Endothelial cell of umbilical vein (primary cell): Measurements from ENCODE around the gene BRSK1. TPM values are rescaled to one million over a fixed set of nuclear protein-coding genes. Genes with fewer than 3 reads are reported as not detected.

Source experiments
- BruUV-seq: library from RNA; stranded (reverse); fragments of 400-500 nt; replicated peaks from 2 replicates; lab custom pipeline; 2021; lab: Mats Ljungman, UMichigan
- CTCF ChIA-PET: fragments of 300-600, 350-600 bp; sonication (Branson Sonifier 250); formaldehyde crosslinking; loops from one replicate; lab custom pipeline; 2021; ENCODE audit warnings: antibody characterized with exemption, inconsistent platforms; lab: Charles Lee
- POLR2A ChIA-PET: fragments of 300-600, 350-600 bp; sonication (Branson Sonifier 250); formaldehyde crosslinking; loops from one replicate; lab custom pipeline; 2021; ENCODE audit warnings: antibody characterized with exemption, inconsistent platforms; lab: Charles Lee
- DNase-seq: peaks from one replicate; pipeline ENCODE4 v3.0.0-alpha.2; 2011; ENCODE audit warnings: low read depth, low spot score
- FAIRE-seq: peaks from 2 replicates; lab custom pipeline; 2011; peaks lifted over from hg19 to GRCh38; lab: Jason Lieb, UNC
- H2AFZ ChIP-seq: 2 replicates; pipeline ENCODE4 v1.6.0; 2012; ENCODE audit warnings: low read depth, low read length, control low read depth, inconsistent platforms
- H3K27ac ChIP-seq: 2 replicates; pipeline ENCODE4 v1.5.1; 2011; ENCODE audit warnings: low read depth, mild to moderate bottlenecking, control low read depth, low read length, moderate library complexity; ENCODE audit not compliant: insufficient read depth
- H3K27me3 ChIP-seq, 2 experiments: 2 replicates each; pipeline versions ENCODE4 v1.6.0 to v1.6.1; 2011; ENCODE audit warnings: low read length in 2 of 2, mixed read lengths in 1 of 2; ENCODE audit not compliant: control insufficient read depth in 2 of 2, insufficient read depth in 2 of 2
- H3K36me3 ChIP-seq, 2 experiments: 2 replicates in 1 of 2; 3 replicates in 1 of 2; pipeline ENCODE4 v1.5.1; 2011; ENCODE audit warnings: low read length in 2 of 2, mild to moderate bottlenecking in 1 of 2, moderate library complexity in 1 of 2; ENCODE audit not compliant: control insufficient read depth in 2 of 2, insufficient read depth in 2 of 2; ENCODE audit errors: extremely low read depth in 1 of 2
- H3K4me1 ChIP-seq: 3 replicates; pipeline ENCODE4 v1.5.1; 2011; ENCODE audit warnings: mild to moderate bottlenecking, low read length; ENCODE audit not compliant: control insufficient read depth, insufficient read depth; ENCODE audit errors: extremely low read depth
- H3K4me2 ChIP-seq: 2 replicates; pipeline ENCODE4 v1.6.1; 2011; ENCODE audit warnings: low read length, control low read depth, mixed read lengths; ENCODE audit not compliant: insufficient read depth
- H3K4me3 ChIP-seq, 3 experiments: fragments of 200-600 bp in 1 of 3; sonication (generic), shearing (Covaris generic) in 1 of 3; replicated peaks in 1 of 3; 2 replicates each; pipeline ENCODE4 v1.5.1; 2011 to 2016; ENCODE audit warnings: control low read depth in 3 of 3, low read length in 3 of 3, mild to moderate bottlenecking in 2 of 3, inconsistent platforms in 1 of 3, low read depth in 1 of 3, moderate library complexity in 1 of 3; ENCODE audit not compliant: insufficient read depth in 1 of 3
- H3K79me2 ChIP-seq: 2 replicates; pipeline ENCODE4 v1.6.0; 2012; ENCODE audit warnings: low read length, inconsistent platforms; ENCODE audit not compliant: control insufficient read depth, insufficient read depth
- H3K9ac ChIP-seq: replicated peaks from 2 replicates; pipeline ENCODE3; 2011; ENCODE audit warnings: low read length, control low read depth; ENCODE audit not compliant: insufficient read depth; ENCODE audit errors: extremely low read depth
- H3K9me1 ChIP-seq: replicated peaks from 3 replicates; pipeline ENCODE4 v1.6.0; 2011; ENCODE audit warnings: mild to moderate bottlenecking, low read length; ENCODE audit not compliant: control insufficient read depth, insufficient read depth; ENCODE audit errors: extremely low read depth
- H3K9me3 ChIP-seq: replicated peaks from 2 replicates; pipeline ENCODE4 v1.5.1; 2012; ENCODE audit warnings: low read length, inconsistent platforms; ENCODE audit not compliant: control insufficient read depth, insufficient read depth
- H4K20me1 ChIP-seq: replicated peaks from 2 replicates; pipeline ENCODE3; 2011; ENCODE audit warnings: mild to moderate bottlenecking, low read length; ENCODE audit not compliant: control insufficient read depth, insufficient read depth; ENCODE audit errors: extremely low read depth
- CTCF ChIP-seq, 2 donors: IDR thresholded peaks; 1 replicate in 1 of 2; 2 replicates in 1 of 2; pipeline ENCODE4 v1.5.1; 2011; ENCODE audit warnings: low read length in 2 of 2, mild to moderate bottlenecking in 2 of 2, moderate library complexity in 2 of 2, control low read depth in 1 of 2, inconsistent platforms in 1 of 2, low read depth in 1 of 2; ENCODE audit not compliant: insufficient read depth in 1 of 2; ENCODE audit errors: extremely low read depth in 1 of 2
- EZH2 ChIP-seq: IDR thresholded peaks from 2 replicates; pipeline ENCODE4 v1.6.1; 2012; ENCODE audit warnings: borderline replicate concordance, low read depth, mild to moderate bottlenecking, moderate library complexity, low read length, inconsistent platforms; ENCODE audit not compliant: severe bottlenecking
- FOS ChIP-seq: IDR thresholded peaks from 2 replicates; pipeline ENCODE4 v1.6.1; 2011; ENCODE audit warnings: mild to moderate bottlenecking, low read length, moderate library complexity, borderline replicate concordance; ENCODE audit not compliant: insufficient read depth
- GATA2 ChIP-seq: IDR thresholded peaks from 2 replicates; pipeline ENCODE4 v1.7.0; 2011; ENCODE audit warnings: low read depth, mild to moderate bottlenecking, moderate library complexity, mixed read lengths, low read length; ENCODE audit not compliant: insufficient read length, insufficient read depth
- JUN ChIP-seq: IDR thresholded peaks from 2 replicates; pipeline ENCODE4 v1.6.1; 2011; ENCODE audit warnings: borderline replicate concordance, low read depth; ENCODE audit not compliant: insufficient read length, insufficient read depth
- MAX ChIP-seq: IDR thresholded peaks from 2 replicates; pipeline ENCODE4 v1.6.1; 2011; ENCODE audit not compliant: insufficient read depth, insufficient read length
- MYC ChIP-seq: IDR thresholded peaks from one replicate; pipeline ENCODE4 v1.6.1; 2011; ENCODE audit warnings: mild to moderate bottlenecking, low read depth, low read length
- POLR2A ChIP-seq: IDR thresholded peaks from 2 replicates; pipeline ENCODE4 v1.6.1; 2012; ENCODE audit warnings: low read depth, mild to moderate bottlenecking, control low read depth, low read length
- POLR2AphosphoS5 ChIP-seq: IDR thresholded peaks from 2 replicates; pipeline ENCODE4 v1.6.1; 2012; ENCODE audit warnings: low read depth, mild to moderate bottlenecking, control low read depth, low read length, moderate library complexity; ENCODE audit not compliant: insufficient read depth
- dilution Hi-C: fragments of 300-500 bp; cut with MboI; formaldehyde crosslinking; loops from one replicate; pipeline ENCODE4 v1.15.0; 2019; ENCODE audit warnings: low sequenced_read_pairs; ENCODE audit not compliant: extremely low pct_ligation_motif_present
- intact Hi-C: fragments of 100-400 bp; cut with micrococcal nuclease; formaldehyde crosslinking; loops from one replicate; pipeline ENCODE4 v1.10.0; 2022
- polyA plus RNA-seq, 4 experiments: library from polyadenylated mRNA; depleted of rRNA in 3 of 4; stranded (reverse) in 3 of 4; unstranded in 1 of 4; fragments of >200 nt; gene quantifications; 2 replicates each; pipeline versions ENCODE4 v1.2.1 to v1.2.3, GENCODE V29; 2011 to 2012; ENCODE audit warnings: missing spikeins in 1 of 4
- total RNA-seq: library from RNA; stranded (reverse); gene quantifications from 2 replicates; pipeline ENCODE4 v1.2.3, GENCODE V29; 2021

Gene BRSK1
- total and polyA plus RNA-seq, 2 donors (not counting 3 experiments of a cell fraction or from before 2014, with no cell fraction given): 0.33 to 0.44 TPM

DNA sequence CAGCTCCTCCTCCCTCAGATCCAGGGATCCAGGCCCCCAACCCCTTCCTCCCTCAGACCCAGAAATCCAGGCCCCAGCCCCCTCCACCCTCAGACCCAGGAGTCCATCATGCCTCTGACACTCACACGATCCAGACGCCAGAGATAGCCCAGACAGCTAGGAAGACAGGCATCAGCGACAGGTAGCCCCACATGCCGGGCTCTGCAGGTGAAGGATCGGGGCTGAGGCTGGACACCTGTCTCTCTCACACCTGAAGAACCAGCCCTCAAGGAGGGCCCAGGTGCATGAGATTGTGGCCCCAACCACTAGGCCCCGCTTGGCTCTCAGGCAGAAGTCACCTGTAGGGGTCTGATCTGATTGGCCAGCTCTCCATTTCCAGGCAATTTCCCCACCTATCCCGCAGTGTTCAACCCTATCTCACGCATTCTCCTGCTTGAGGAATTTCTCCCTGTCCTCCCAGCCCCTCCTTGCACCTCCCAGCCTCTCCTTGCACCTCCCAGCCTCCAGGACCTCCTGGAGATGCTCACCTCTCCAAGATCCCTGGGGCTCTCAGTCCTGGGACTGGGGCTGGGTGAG lies 37.1 kb downstream of the BRSK1 start:
- H3K9me1 ChIP-seq: no peaks in the 10 kb centered on the region
- TF ChIP-seq JUN (no peak), GATA2 (no peak), MAX (no peak), EZH2 (no peak), CTCF (IDR thresholded peaks at IDR 0.05; ENCODE audit: extremely low read depth in 1 of 2, insufficient read depth in 1 of 2, low read depth in 1 of 2, low read length in 2 of 2) (no peak), MYC (no peak), FOS (no peak), POLR2AphosphoS5 (no peak), POLR2A (no peak)
- no peaks in the 10 kb centered on the region for H3K79me2 ChIP-seq
- CTCF ChIA-PET: interaction anchor here (1.0 to 3.0 kb wide), 5 partner anchors 12 to 97 kb away, joined by 3 to 17 read pairs (median 6); partner anchors contain the start of gene KMT5C
- H4K20me1 ChIP-seq: no peaks in the 10 kb centered on the region
- no peak overlapping the region for H3K4me3 ChIP-seq
- FAIRE-seq (no peak), DNase-seq (no peak)
- BruUV-seq: no TSS peak
- dilution Hi-C loops: no loop called here
- H3K27me3 ChIP-seq: peaks cover 0 to 2% of the 10 kb centered on the region in 2 experiments
- no peaks in the 10 kb centered on the region for H3K4me1 ChIP-seq
- POLR2A ChIA-PET: interaction anchor here (0.6 kb wide), 1 partner anchor 61 kb away, joined by 7 read pairs; no protein-coding TSS in a partner anchor
- no peak overlapping the region for H3K4me2 ChIP-seq
- H3K27ac ChIP-seq: no peak overlapping the region
- no peak overlapping the region for H2AFZ ChIP-seq
- intact Hi-C loops: no loop called here
- H3K36me3 ChIP-seq: no peaks in the 10 kb centered on the region
- no peaks in the 10 kb centered on the region for H3K9me3 ChIP-seq
- no peak overlapping the region for H3K9ac ChIP-seq
